ENCODE results near the gene LRRC56.

DNA sequence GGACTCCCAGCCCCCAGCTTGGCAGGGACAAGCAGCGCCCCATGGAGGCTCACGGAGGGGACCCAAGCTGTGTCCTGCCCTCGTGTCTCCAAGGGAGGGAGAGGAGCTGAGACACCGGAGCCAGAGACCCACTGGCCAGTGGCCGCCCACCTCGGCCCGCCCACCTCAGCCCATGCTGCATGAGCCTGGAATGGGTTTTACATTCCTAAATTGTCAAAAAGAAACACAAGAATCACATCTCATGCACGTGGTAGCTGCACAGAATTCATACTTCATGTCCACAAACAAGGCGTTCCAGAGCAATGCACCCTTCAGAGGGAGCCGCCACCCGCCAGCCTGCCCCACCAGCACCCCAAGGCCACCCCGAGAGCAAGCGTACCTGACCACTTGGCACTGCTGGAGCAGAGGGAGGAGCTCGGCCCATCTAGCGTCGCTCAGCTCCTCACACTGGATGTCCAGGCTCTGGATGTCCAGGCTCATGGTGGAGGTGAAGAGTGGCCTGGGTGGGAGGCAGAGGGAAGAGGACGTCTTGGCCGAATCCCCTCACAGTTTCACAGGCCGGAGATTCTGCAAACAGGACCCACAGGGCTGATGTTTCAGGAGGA lies 35.5 kb upstream of the LRRC56 start:
- TF ChIP-seq MYC (IDR thresholded peaks at IDR 0.05; ENCODE audit: borderline replicate concordance, low read length) (no peak), NR3C1 (IDR thresholded peaks at IDR 0.05) (no peak), HDAC2 (IDR thresholded peaks at IDR 0.05) (no peak), POLR2A (IDR thresholded peaks at IDR 0.05; ENCODE audit: low read length) (no peak), EP300 (IDR thresholded peaks at IDR 0.05) (no peak), TP53 (CRISPR knock-in tag; IDR thresholded peaks at IDR 0.05) (no peak)
- TF ChIP-seq, protein P1, sequence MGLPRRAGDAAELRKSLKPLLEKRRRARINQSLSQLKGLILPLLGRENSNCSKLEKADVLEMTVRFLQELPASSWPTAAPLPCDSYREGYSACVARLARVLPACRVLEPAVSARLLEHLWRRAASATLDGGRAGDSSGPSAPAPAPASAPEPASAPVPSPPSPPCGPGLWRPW (IDR thresholded peaks at IDR 0.05): no peak
- TF ChIP-seq, protein P2, sequence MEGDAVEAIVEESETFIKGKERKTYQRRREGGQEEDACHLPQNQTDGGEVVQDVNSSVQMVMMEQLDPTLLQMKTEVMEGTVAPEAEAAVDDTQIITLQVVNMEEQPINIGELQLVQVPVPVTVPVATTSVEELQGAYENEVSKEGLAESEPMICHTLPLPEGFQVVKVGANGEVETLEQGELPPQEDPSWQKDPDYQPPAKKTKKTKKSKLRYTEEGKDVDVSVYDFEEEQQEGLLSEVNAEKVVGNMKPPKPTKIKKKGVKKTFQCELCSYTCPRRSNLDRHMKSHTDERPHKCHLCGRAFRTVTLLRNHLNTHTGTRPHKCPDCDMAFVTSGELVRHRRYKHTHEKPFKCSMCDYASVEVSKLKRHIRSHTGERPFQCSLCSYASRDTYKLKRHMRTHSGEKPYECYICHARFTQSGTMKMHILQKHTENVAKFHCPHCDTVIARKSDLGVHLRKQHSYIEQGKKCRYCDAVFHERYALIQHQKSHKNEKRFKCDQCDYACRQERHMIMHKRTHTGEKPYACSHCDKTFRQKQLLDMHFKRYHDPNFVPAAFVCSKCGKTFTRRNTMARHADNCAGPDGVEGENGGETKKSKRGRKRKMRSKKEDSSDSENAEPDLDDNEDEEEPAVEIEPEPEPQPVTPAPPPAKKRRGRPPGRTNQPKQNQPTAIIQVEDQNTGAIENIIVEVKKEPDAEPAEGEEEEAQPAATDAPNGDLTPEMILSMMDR (IDR thresholded peaks at IDR 0.05): no peak
